ENCODE results near the gene ACBD3. TPM values are rescaled to one million over a fixed set of nuclear protein-coding genes. Genes with fewer than 3 reads are reported as not detected.

Gene ACBD3
- total and polyA plus RNA-seq, 10 of the 15 experiments (the other 5 are each of a cell fraction or from before 2014, with no cell fraction given), result 7.5 to 27.9 (median 20.3) TPM

DNA sequence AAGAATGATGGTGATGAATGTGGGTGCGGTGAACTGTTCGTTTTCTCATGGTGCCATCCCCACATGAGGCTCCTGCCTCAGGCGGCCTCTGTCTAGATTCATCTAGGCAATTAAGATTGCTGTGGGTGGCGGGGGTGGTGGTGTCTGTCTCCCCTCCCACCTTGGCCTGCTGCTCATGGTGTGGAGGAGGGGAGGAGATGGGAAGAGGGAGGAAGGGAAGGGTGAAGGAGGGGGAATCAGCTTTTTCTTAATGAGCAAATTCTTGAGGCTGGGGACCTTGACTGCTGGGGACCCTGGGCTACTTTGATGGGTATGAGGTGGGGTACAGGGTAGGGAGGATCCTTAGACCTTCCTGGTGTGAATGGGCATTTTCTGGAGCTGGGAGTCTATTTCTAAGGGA lies 68.2 kb downstream of the ACBD3 start:
- Histone ChIP-seq H3K27ac (ENCODE audit: control insufficient read depth, insufficient read depth) (no peak overlapping the region), H4K20me1 (ENCODE audit: control insufficient read depth, insufficient read depth) (no peaks in the 10 kb centered on the region), H3K4me3 (no peak overlapping the region), H3K36me3 (ENCODE audit: control insufficient read depth in 2 of 2, insufficient read depth in 2 of 2, low read length in 1 of 2) (no peaks in the 10 kb centered on the region), H2AFZ (ENCODE audit: control insufficient read depth, low read depth, low read length) (no peak overlapping the region), H3K27me3 (replicated peaks in 1 of 2; ENCODE audit: control insufficient read depth in 2 of 2, insufficient read depth in 2 of 2, low read length in 1 of 2) (no peaks in the 10 kb centered on the region), H3K4me2 (ENCODE audit: control insufficient read depth, insufficient read depth) (no peak overlapping the region), H3K4me1 (ENCODE audit: control insufficient read depth, insufficient read depth, low read length) (peaks cover 19% of the 10 kb centered on the region), H3K79me2 (ENCODE audit: control insufficient read depth, insufficient read depth, low read length) (no peaks in the 10 kb centered on the region), H3K9ac (ENCODE audit: control insufficient read depth, insufficient read depth, low read length) (no peak overlapping the region), H3K9me3 (replicated peaks; ENCODE audit: control insufficient read depth, insufficient read depth, low read length) (no peaks in the 10 kb centered on the region)
- BruUV-seq (replicated peaks), result no TSS peak
- no peak for FAIRE-seq
- ATAC-seq, result no peak
- TF ChIP-seq ZNF622 (IDR thresholded peaks at IDR 0.05) (no peak), TCF7 (IDR thresholded peaks at IDR 0.05; ENCODE audit: borderline replicate concordance) (no peak), RB1 (IDR thresholded peaks at IDR 0.05; ENCODE audit: borderline replicate concordance) (no peak), TAF1 (IDR thresholded peaks at IDR 0.05; ENCODE audit: borderline replicate concordance, low read depth, low read length) (no peak), CBFB (IDR thresholded peaks at IDR 0.05; ENCODE audit: low read depth) (no peak), NFYB (IDR thresholded peaks at IDR 0.05; ENCODE audit: insufficient read depth, low read depth, low read length) (no peak), SIX5 (IDR thresholded peaks at IDR 0.05; ENCODE audit: low read depth, low read length, severe bottlenecking) (no peak), SMARCA5 (IDR thresholded peaks at IDR 0.05) (no peak), SPI1 (IDR thresholded peaks at IDR 0.05; ENCODE audit: borderline replicate concordance, insufficient read depth, low read depth, low read length) (no peak), RFX5 (IDR thresholded peaks at IDR 0.05; ENCODE audit: low read depth, low read length) (no peak), MTA3 (IDR thresholded peaks at IDR 0.05; ENCODE audit: borderline replicate concordance, low read length) (no peak), ZNF384 (IDR thresholded peaks at IDR 0.05; ENCODE audit: borderline replicate concordance, low read depth, low read length) (no peak), ZNF274 (IDR thresholded peaks at IDR 0.05; ENCODE audit: insufficient read depth, insufficient read length) (no peak), BHLHE40 (IDR thresholded peaks at IDR 0.05; ENCODE audit: borderline replicate concordance in 1 of 2, low read depth in 2 of 2, low read length in 1 of 2) (no peak), MXI1 (IDR thresholded peaks at IDR 0.05; ENCODE audit: low read depth, low read length) (no peak), POLR2AphosphoS2 (IDR thresholded peaks at IDR 0.05; ENCODE audit: low read depth, low read length) (no peak), SREBF1 (IDR thresholded peaks at IDR 0.05; ENCODE audit: low read length) (no peak)
- TF ChIP-seq, protein P1, sequence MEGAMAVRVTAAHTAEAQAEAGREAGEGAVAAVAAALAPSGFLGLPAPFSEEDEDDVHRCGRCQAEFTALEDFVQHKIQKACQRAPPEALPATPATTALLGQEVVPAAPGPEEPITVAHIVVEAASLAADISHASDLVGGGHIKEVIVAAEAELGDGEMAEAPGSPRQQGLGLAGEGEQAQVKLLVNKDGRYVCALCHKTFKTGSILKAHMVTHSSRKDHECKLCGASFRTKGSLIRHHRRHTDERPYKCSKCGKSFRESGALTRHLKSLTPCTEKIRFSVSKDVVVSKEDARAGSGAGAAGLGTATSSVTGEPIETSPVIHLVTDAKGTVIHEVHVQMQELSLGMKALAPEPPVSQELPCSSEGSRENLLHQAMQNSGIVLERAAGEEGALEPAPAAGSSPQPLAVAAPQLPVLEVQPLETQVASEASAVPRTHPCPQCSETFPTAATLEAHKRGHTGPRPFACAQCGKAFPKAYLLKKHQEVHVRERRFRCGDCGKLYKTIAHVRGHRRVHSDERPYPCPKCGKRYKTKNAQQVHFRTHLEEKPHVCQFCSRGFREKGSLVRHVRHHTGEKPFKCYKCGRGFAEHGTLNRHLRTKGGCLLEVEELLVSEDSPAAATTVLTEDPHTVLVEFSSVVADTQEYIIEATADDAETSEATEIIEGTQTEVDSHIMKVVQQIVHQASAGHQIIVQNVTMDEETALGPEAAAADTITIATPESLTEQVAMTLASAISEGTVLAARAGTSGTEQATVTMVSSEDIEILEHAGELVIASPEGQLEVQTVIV (IDR thresholded peaks at IDR 0.05; ENCODE audit: borderline replicate concordance, partially characterized antibody), result no peak
- TF ChIP-seq, protein P2, sequence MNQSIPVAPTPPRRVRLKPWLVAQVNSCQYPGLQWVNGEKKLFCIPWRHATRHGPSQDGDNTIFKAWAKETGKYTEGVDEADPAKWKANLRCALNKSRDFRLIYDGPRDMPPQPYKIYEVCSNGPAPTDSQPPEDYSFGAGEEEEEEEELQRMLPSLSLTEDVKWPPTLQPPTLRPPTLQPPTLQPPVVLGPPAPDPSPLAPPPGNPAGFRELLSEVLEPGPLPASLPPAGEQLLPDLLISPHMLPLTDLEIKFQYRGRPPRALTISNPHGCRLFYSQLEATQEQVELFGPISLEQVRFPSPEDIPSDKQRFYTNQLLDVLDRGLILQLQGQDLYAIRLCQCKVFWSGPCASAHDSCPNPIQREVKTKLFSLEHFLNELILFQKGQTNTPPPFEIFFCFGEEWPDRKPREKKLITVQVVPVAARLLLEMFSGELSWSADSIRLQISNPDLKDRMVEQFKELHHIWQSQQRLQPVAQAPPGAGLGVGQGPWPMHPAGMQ (IDR thresholded peaks at IDR 0.05; ENCODE audit: borderline replicate concordance), result no peak
- TF ChIP-seq, protein P3, sequence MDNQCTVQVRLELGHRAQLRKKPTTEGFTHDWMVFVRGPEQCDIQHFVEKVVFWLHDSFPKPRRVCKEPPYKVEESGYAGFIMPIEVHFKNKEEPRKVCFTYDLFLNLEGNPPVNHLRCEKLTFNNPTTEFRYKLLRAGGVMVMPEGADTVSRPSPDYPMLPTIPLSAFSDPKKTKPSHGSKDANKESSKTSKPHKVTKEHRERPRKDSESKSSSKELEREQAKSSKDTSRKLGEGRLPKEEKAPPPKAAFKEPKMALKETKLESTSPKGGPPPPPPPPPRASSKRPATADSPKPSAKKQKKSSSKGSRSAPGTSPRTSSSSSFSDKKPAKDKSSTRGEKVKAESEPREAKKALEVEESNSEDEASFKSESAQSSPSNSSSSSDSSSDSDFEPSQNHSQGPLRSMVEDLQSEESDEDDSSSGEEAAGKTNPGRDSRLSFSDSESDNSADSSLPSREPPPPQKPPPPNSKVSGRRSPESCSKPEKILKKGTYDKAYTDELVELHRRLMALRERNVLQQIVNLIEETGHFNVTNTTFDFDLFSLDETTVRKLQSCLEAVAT (IDR thresholded peaks at IDR 0.05), result no peak
- ChIA-PET CTCF (interaction anchor here (1.2 to 11.5 kb wide), 6 partner anchors 8 to 157 kb away, joined by 3 to 198 read pairs (median 13); no protein-coding TSS in a partner anchor), RAD21 (ENCODE audit: unreplicated experiment) (interaction anchor here (5.1 kb wide), 1 partner anchor 53 kb away, joined by 52 read pairs; no protein-coding TSS in a partner anchor), SMC1A (ENCODE audit: uncharacterized antibody, unreplicated experiment) (interaction anchor here (1.0 to 5.5 kb wide), 5 partner anchors 8 to 121 kb away, joined by 3 to 65 read pairs (median 6); no protein-coding TSS in a partner anchor), POLR2A (interaction anchor here (3.1 kb wide), 1 partner anchor 9 kb away, joined by 20 read pairs; no protein-coding TSS in a partner anchor)
- 79% methylated on average over 4 of the region's 4 CpGs for WGBS (ENCODE audit: insufficient coverage, insufficient replicate concordance, low lambda C conversion rate, missing lambda C conversion rate)
- no peak for DNase-seq (ENCODE audit: low read depth, low spot score)
- intact Hi-C loops (cut with micrococcal nuclease; ENCODE audit: unreplicated experiment) (loop anchor here (10.0 kb wide), 1 partner anchor 344 kb away; the partner anchor contains the start of gene SRP9), in situ Hi-C loops (cut with MboI) (no loop called here)

Measured in GM12878 (cell line).